Amniotic stem cell (primary cell): Measurements from ENCODE around the gene SULT2A1.
"Not testable (repeated sequence)": the region's sequence is repeated elsewhere in the genome, so short reads cannot be mapped to it uniquely, and the experiment has no call there.

Experiments
- DNase-seq: peaks from one replicate; lab custom pipeline; 2025; lab: John Stamatoyannopoulos, UW

The SULT2A1 gene

DNA sequence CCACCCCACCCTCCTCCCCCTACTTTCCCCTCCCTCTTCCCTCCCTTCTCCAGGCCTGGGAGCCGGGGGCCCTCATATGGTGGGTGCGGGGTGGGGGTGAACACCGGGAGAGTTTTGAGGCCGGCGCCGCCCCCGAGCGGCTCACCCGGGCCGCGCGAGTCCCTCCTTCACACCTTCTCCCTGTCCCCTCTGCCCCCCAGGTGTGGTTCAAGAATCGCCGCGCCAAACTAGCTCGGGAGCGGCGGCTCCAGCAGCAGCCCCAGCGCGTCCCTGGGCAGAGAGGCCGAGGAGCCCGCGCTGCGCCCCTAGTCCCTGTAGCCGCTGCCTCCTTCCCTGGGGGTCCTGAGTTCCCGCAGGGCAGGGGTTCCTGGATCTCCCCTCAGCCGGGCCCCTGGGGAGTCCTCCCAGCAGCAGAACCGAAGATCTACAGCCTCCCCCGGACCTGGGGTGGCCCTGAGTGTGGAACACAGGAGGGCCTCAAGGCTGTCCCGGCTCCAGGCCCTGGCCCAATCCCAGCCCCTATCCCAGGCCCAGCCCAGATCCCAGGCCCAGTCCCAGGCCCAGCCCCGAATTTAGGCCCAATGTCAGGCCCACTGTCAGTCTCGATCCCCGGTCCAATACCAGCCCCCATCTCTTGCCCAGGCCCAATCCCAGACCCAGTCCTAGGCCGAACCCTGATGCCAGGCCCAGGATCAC lies 25.4 kb downstream of the SULT2A1 start:
- no peak for DNase-seq

DNA sequence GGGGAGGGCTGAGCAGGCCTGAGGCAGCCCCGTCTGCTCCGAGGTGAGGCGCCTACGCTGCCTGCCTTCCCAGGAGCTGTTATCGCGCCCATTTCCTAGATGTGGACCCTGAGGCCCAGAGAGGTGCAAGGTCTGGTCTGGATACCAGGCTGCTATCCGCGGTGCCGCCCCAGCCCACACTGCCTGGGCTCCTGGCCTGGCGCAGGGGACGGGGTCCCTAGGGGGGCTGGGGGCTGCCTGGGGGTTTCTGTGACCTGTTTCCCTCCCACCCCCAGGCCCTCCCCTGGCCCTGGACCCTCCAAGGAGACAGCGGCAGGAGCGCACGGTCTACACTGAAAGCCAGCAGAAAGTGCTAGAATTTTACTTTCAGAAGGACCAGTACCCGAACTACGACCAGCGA lies 26.3 kb downstream of the SULT2A1 start:
- not testable (repeated sequence) for DNase-seq

DNA sequence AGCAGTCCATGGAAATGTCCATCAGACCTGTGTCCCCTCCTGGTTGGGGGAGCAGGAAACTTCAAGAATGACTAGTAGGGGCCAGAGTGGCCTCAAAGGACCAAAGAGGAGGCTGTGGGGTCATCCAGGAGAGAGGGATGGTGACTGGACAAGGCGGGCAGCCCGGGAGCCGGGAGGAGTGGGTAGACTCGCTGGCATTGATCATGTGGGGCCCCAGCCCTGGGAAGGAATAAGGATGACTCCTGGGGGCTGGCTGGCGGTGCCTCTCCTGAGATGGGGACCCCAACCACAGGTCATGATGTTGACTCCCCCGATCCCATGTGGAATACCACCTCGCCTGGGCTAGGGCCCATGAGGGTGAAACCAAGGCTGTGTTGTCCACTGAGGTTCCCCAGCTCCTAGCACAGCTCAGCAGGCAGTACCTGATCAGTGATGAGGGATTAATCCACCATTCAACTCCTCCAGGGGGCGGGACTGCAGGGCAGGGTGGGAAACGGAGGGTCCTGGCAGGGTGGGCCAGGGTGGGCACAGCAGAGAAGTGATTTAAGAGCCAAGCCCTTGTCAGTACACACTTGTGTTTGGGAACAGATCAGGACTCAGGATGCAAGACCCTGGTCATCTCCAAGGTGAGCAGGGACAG lies 27.3 kb downstream of the SULT2A1 start, which contains the start of gene TPRX2:
TSS of gene TPRX2 (plus strand) at position 590 of the 640 bp plus-strand sequence. CDS start at position 602, 12 bp downstream.
- DNase-seq, result not testable (repeated sequence)

DNA sequence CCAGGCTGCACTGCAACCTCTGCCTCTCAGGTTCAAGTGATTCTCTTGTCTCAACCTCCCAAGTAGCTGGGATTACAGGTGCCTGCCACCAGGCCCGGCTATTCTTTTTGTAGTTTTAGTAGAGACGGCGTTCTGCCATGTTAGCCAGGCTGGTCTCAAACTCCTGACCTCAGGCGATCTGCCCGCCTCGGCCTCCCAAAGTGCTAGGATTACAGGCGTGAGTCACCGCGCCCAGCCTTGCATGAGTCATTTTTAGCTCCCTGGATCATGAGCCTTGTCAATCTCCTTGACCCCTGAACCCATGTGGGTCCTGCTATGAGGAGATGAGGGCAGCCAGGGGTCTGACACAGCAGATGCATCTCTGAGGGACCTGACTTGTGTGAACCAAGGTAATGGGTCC lies 27.9 kb downstream of the SULT2A1 start:
- DNase-seq, result not testable (repeated sequence)

DNA sequence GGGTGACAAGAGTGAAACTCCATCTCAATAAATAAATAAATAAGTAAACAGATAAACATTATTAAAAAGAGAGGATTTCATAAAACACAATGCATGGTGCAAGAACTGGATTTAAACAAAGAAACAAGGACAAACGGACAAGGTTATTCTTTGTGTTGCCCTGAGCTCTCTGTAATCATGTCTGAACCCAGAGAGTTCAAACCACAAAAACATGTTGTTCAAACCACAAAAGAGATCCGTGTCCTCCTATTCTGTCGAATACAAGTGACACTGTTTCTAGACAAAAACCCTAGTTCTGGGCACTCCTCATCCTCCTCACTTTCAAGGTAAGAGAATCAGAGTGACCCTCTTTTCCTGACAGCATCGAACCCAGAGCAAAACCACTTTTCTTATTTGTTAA lies 31.7 kb downstream of the SULT2A1 start:
- DNase-seq, result no peak

DNA sequence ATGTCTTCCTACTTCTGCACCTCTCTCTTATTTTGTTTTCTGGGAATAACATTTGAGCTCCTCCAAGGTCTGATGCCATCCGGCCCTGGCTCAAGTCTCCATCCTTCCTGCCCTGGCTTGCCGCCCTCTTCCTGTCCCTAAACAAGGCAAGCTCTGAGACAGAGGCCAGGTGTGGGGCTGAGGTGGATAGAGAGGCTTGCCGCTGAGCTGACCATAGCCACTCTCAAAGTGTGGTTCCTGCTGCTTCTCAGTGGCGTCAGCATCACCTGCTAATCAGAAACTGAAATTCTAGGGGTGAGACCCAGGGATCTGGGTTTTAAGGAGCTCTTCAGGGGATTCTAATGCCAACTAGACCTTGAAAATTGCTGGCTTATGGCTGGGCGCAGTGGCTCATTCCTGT lies 33.1 kb downstream of the SULT2A1 start:
- DNase-seq, result no peak

DNA sequence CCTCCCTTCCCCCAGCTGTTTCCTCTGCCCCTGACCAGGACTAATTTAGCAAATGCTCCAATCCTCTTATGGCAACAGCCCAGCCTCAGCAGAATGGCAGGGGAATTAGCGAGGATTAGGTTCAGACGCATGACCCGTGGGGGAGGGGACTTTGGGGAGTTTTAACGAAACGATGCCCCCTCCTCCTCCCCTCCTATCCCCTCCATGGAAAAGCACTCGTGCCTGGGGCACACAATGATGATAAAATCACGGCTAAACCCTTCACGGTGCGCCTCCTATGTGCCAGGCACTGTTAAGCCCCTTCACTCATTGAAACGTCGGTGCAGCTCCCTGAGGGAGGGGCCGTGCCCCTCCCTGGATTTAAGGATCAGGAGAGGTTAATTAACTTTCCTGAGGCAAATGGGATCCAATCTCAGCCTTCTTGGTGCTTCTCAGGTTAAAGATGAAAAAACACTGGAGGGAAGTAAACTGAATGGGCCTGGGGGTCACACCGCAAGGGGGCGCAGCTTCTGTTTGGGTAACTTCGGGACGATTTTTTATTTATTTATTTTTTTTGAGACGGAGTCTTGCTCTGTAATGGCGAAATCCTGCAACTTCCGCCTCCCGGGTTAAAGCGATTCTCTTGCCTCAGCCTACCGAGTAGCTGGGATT lies 37.2 kb downstream of the SULT2A1 start:
- DNase-seq, result no peak

DNA sequence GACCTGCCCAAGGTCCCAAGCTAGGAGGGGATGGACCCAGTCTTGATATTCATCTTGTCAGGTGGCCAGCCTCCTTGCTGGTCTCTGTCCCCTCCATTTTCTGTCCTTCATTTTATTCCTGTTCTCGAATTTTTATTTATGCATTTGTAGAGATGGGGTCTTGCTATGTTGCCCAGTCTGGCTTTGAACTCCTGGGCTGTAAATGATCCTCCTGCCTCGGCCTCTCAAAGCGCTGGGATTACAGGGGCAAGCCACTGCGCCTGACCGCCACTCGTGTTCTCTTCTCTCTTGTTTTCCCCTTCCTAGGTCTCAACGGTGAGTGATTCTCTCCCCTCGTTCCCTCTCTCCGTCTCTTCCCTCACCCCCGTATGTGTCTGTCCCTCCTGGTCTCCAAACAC lies 37.7 kb downstream of the SULT2A1 start:
- no peak for DNase-seq

DNA sequence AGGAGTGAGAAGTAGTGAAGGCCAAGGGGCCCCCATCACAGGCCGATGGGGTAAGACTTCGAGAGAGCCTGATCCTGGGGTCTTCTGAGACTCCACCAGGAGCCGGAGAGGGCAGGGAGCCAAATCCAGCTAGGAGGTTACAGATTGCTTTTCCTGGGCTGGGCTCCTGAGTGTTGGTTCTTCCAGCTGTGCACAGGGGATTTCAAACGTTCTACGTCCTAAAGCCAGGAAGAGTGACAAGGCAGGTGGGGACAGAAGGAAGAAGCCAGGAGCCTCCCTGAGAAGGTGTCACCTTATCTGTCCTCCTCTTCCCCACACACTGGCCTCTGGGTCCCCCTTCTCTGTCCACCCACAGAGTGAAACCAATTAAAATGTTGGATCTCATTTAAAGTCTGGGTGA lies 43.2 kb downstream of the SULT2A1 start:
- DNase-seq, result no peak

DNA sequence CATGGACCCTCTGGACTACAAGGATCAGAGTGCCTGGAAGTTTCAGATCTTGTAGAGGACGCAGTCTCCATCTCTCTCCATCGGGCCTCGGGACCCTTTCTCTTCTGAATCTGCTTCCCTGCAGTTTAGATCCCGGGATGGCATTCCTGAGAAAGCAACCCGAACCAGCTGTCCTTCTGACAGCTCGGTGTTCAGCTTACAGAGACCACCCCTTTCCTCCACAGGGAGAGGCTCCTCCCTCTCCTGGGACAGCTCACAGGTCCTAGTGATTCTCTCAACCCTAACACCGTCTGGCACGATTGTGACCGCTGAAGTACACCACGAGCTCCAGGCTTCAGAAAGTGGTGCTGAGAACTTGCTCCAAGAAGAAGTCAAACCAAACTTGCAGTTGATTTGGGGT lies 46.2 kb downstream of the SULT2A1 start:
- DNase-seq, result no peak

DNA sequence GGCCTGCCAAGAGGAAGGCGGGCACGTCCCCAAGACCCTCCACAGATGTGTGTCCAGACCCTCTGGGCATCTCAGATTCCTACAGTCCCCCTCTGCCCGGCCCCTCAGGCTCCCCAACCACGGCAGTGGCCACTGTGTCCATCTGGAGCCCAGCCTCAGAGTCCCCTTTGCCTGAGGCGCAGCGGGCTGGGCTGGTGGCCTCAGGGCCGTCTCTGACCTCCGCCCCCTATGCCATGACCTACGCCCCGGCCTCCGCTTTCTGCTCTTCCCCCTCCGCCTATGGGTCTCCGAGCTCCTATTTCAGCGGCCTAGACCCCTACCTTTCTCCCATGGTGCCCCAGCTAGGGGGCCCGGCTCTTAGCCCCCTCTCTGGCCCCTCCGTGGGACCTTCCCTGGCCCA lies 46.7 kb downstream of the SULT2A1 start:
- DNase-seq, result no peak

DNA sequence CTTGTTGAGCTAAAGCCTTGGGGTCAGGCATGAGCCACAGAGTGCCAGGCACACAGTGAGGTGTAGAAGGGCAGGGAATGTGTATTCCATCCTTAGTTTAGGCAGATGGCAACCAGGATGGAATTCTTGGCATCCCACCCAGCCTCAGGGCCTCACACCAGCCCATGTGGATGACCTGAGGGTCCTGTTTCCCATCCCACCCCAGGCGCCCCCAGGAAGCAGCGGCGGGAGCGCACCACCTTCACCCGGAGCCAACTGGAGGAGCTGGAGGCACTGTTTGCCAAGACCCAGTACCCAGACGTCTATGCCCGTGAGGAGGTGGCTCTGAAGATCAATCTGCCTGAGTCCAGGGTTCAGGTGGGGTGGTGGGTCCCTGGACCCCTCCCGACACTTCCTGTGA lies 50.1 kb downstream of the SULT2A1 start:
- no peak for DNase-seq

DNA sequence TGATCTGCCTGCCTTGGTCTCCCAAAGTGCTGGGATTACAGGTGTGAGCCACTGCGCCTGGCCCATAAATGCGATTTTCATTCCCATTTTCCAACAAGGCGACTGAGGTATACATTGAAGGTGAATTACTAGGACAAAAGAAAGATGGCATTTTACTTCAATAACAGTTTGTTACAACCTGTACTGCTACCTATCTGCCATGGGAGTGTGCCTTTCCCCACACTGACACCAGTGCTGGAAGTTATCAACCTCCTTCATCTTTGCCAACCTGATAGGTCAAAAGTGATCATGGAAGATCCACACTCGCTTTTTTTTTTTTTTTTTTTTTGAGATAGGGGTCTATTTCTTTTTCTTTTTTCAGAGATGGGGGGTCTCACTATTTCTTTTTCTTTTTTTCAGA lies 53.4 kb downstream of the SULT2A1 start:
- no peak for DNase-seq

DNA sequence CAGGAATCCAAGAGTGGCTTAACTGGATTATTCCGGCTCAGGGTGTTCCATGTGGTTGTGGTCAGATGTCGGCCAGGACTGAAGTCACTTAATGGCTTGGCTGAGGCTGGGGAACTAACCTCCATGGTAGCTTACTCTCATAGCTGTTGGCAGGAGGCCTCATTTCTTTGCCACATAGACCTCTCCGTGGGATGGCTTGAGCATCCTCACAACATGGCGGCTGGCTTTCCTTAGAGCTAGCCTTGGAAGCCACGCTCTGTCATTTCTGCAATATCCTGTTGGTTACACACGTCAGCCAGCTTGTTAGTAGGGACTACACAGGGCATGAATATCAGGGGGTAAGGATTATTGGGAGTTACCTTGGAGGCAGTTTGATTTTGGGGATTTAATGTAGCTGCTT lies 59.3 kb downstream of the SULT2A1 start:
- no peak for DNase-seq

DNA sequence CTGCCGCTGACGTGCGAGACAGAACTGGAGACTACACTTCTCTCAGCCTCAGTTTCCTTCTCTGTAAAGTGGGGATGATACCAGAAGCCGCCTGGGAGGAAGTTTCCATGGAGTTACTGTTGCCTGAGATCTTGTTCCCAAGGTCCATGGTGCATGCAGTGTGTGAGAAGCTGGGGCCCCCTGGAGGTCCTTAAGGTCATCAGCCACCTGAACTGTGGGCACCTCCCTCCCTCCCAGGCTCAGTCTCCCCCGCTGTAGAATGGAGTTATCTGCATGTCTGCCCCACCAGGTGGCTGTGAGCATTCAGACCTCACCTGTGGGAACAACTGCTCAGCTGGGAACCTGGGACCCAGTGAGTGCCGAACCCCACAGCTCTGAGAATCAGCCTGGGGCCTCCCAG lies 61.7 kb downstream of the SULT2A1 start:
- DNase-seq, result no peak

DNA sequence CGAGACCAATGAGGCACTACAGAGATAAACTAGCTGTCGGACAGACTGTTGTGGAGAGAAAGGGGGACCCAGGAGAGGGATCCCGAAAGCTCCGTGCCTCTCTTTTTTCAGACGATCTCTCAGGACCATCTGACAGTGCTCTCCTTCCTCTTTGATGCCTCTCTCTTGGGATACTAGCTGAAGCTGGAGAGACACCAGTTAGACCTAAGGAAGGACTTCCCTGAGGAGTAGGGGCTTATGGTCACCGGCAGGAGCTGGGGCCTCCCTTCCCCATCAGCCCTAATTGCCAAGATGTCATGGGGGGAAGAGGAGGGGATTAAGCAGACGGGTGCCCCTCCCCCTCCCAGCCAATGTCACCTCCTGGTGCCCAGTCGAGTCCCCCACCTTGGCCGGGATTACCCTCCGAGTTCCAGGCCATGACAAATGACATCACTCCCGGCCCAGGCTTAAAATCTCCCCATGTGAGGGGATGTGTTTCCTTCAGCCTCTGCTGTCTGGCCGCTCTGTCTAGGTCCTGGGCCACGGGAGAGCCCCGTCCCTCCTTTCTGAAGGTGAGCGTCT lies 64.6 kb downstream of the SULT2A1 start, which contains the start of gene CRX:
TSS of gene CRX (plus strand) at position 478 of the 561 bp plus-strand sequence. CDS start 12,507 bp downstream, outside the sequence.
- DNase-seq, result no peak
